CD14-positive monocyte (primary cell): ENCODE results near the gene NDUFB11. TPM values are rescaled to one million over a fixed set of nuclear protein-coding genes. Genes with fewer than 3 reads are reported as not detected.
A peak's percentile ranks its signal among the peaks of the same experiment; 100 is the strongest.

Experiments
- DNase-seq, 3 donors: peaks; one replicate each; pipeline ENCODE4 v3.0.0-alpha.2; 2011 to 2022
- H2AFZ ChIP-seq: 2 replicates; pipeline ENCODE4 v1.6.0; 2012; ENCODE audit warnings: mild to moderate bottlenecking, low read depth, low read length, inconsistent platforms; ENCODE audit not compliant: insufficient read depth, poor library complexity, severe bottlenecking
- H3K27ac ChIP-seq, 2 donors: 1 replicate in 1 of 2; 2 replicates in 1 of 2; pipeline ENCODE4 v1.5.1; 2012 to 2013; ENCODE audit warnings: low read length in 2 of 2, control low read depth in 1 of 2, inconsistent platforms in 1 of 2, low read depth in 1 of 2, mild to moderate bottlenecking in 1 of 2
- H3K27me3 ChIP-seq, 2 donors: one replicate each; pipeline versions ENCODE4 v1.6.0 to v1.6.1; 2011 to 2013; ENCODE audit warnings: low read length in 2 of 2; ENCODE audit not compliant: control insufficient read depth in 2 of 2, insufficient read depth in 2 of 2
- H3K36me3 ChIP-seq, 2 donors: replicated peaks in 1 of 2; 1 replicate in 1 of 2; 2 replicates in 1 of 2; pipeline versions ENCODE4 v1.5.1 to v1.6.1; 2012 to 2013; ENCODE audit warnings: low read length in 2 of 2, control low read depth in 1 of 2, inconsistent platforms in 1 of 2, mild to moderate bottlenecking in 1 of 2; ENCODE audit not compliant: insufficient read depth in 2 of 2, control insufficient read depth in 1 of 2
- H3K4me1 ChIP-seq, 2 donors: 1 replicate in 1 of 2; 2 replicates in 1 of 2; pipeline versions ENCODE4 v1.5.1 to v1.6.1; 2012 to 2013; ENCODE audit warnings: low read length in 2 of 2, control low read depth in 1 of 2, inconsistent platforms in 1 of 2, mild to moderate bottlenecking in 1 of 2, moderate library complexity in 1 of 2; ENCODE audit not compliant: insufficient read depth in 2 of 2, control insufficient read depth in 1 of 2
- H3K4me2 ChIP-seq: replicated peaks from 2 replicates; pipeline ENCODE3; 2012; ENCODE audit warnings: low read length, moderate library complexity, mild to moderate bottlenecking; ENCODE audit not compliant: poor library complexity, severe bottlenecking; ENCODE audit errors: extremely low read depth
- H3K4me3 ChIP-seq, 3 experiments: fragments of 200-600 bp in 1 of 3; sonication (generic) in 1 of 3; replicated peaks in 1 of 3; 1 replicate in 2 of 3; 2 replicates in 1 of 3; pipeline ENCODE4 v1.5.1; 2011 to 2013; ENCODE audit warnings: low read length in 3 of 3, mild to moderate bottlenecking in 3 of 3, control low read depth in 2 of 3, low read depth in 2 of 3, inconsistent platforms in 1 of 3, moderate library complexity in 1 of 3
- H3K79me2 ChIP-seq: 2 replicates; pipeline ENCODE4 v1.6.0; 2012; ENCODE audit warnings: mild to moderate bottlenecking, control low read depth, inconsistent platforms, low read length, moderate library complexity; ENCODE audit not compliant: insufficient read depth
- H3K9ac ChIP-seq: 2 replicates; pipeline ENCODE4 v1.6.0; 2017; ENCODE audit warnings: low read length, mild to moderate bottlenecking; ENCODE audit not compliant: insufficient read depth, poor library complexity, severe bottlenecking
- H3K9me3 ChIP-seq, 2 donors: replicated peaks in 1 of 2; 1 replicate in 1 of 2; 2 replicates in 1 of 2; pipeline versions ENCODE4 v1.5.1 to v1.6.1; 2012 to 2013; ENCODE audit warnings: low read length in 2 of 2, control low read depth in 1 of 2; ENCODE audit not compliant: control insufficient read depth in 1 of 2, insufficient read depth in 1 of 2
- H4K20me1 ChIP-seq: 2 replicates; pipeline ENCODE4 v1.6.0; 2012; ENCODE audit warnings: mild to moderate bottlenecking, low read length, control low read depth, moderate library complexity; ENCODE audit not compliant: insufficient read depth
- H3K27ac Mint-ChIP-seq, 7 donors: one replicate each; pipeline ENCODE4 v1.8.0; 2020; ENCODE audit warnings: mild to moderate bottlenecking in 7 of 7, mixed read lengths in 7 of 7, moderate library complexity in 6 of 7, inconsistent platforms in 2 of 7
- H3K27me3 Mint-ChIP-seq, 3 donors: one replicate each; pipeline ENCODE4 v1.8.0; 2021 to 2022; ENCODE audit warnings: low read depth in 3 of 3, mild to moderate bottlenecking in 3 of 3, mixed read lengths in 3 of 3, moderate library complexity in 3 of 3, inconsistent platforms in 1 of 3
- H3K36me3 Mint-ChIP-seq, 2 donors: one replicate each; pipeline ENCODE4 v1.8.0; 2020; ENCODE audit warnings: mixed read lengths in 2 of 2, inconsistent platforms in 1 of 2, mild to moderate bottlenecking in 1 of 2
- H3K4me1 Mint-ChIP-seq: one replicate; pipeline ENCODE4 v1.8.0; 2020; ENCODE audit warnings: mild to moderate bottlenecking, mixed read lengths
- H3K4me3 Mint-ChIP-seq, 2 donors: one replicate each; pipeline ENCODE4 v1.8.0; 2020; ENCODE audit warnings: mild to moderate bottlenecking in 2 of 2, mixed read lengths in 2 of 2, moderate library complexity in 1 of 2
- H3K9me3 Mint-ChIP-seq, 7 donors: one replicate each; pipeline ENCODE4 v1.8.0; 2020 to 2022; ENCODE audit warnings: mixed read lengths in 7 of 7, mild to moderate bottlenecking in 6 of 7, moderate library complexity in 6 of 7, inconsistent platforms in 2 of 7
- CTCF ChIP-seq: fragments of 200-600 bp; IDR thresholded peaks from one replicate; pipeline ENCODE4 v1.8.0; 2022; ENCODE audit warnings: antibody characterized with exemption, mild to moderate bottlenecking
- WGBS: methylation state at CpG from one replicate; pipeline ENCODE4 v1.1.5; 2013; ENCODE audit warnings: missing lambda C conversion rate; ENCODE audit not compliant: insufficient coverage; 5-methylcytosine and 5-hydroxymethylcytosine counted together
- intact Hi-C, 2 donors: fragments of 100-400 bp; cut with micrococcal nuclease; formaldehyde crosslinking; loops; one replicate each; pipeline versions ENCODE4 v1.15.0 to v1.15.1; 2023
- polyA plus RNA-seq, 3 donors: library from polyadenylated mRNA; depleted of rRNA in 1 of 3; unstranded in 2 of 3; stranded (reverse) in 1 of 3; fragments of 300-500 nt in 2 of 3; fragments of >200 nt in 1 of 3; fragmentation: Illumina TruSeq in 2 of 3; gene quantifications; 1 replicate in 2 of 3; 2 replicates in 1 of 3; pipeline ENCODE4 v1.2.3, GENCODE V29; 2012 to 2021

The NDUFB11 gene
- polyA plus RNA-seq, 3 donors: 35.2 to 139 (median 104) TPM

GRCh38 chrX:47133493-47133892 lies 11.0 kb downstream of the NDUFB11 start:
- no peaks in the 10 kb centered on the region for H4K20me1 ChIP-seq
- Mint-ChIP-seq H3K4me3 (no peak overlapping the region), H3K27me3 (peaks cover 0 to 25% (median 3%) of the 10 kb centered on the region in 3 donors), H3K4me1 (no peaks in the 10 kb centered on the region), H3K36me3 (peaks cover 2 to 6% of the 10 kb centered on the region in 2 donors), H3K27ac (no peak overlapping the region), H3K9me3 (peaks cover 0 to 6% (median 2%) of the 10 kb centered on the region in 7 donors)
- H2AFZ ChIP-seq: no peak overlapping the region
- no peaks in the 10 kb centered on the region for H3K9me3 ChIP-seq
- no peaks in the 10 kb centered on the region for H3K27me3 ChIP-seq
- no peak overlapping the region for H3K27ac ChIP-seq
- H3K4me3 ChIP-seq: no peak overlapping the region
- H3K79me2 ChIP-seq: peaks cover 3% of the 10 kb centered on the region
- intact Hi-C loops: no loop called here
- WGBS: no CpG with 5 or more reads among the region's 5 CpGs
- DNase-seq: no peak
- peaks cover 0 to 2% of the 10 kb centered on the region in 2 donors for H3K4me1 ChIP-seq
- no peak overlapping the region for H3K9ac ChIP-seq
- H3K36me3 ChIP-seq: no peaks in the 10 kb centered on the region
- H3K4me2 ChIP-seq: no peak overlapping the region
- no peak for TF ChIP-seq CTCF

GRCh38 chrX:47129899-47130358 lies 14.6 kb downstream of the NDUFB11 start:
- TF ChIP-seq CTCF: no peak
- H3K4me2 ChIP-seq: peak overlapping the region; percentile 71
- H3K4me1 Mint-ChIP-seq: no peaks in the 10 kb centered on the region
- no peak for DNase-seq
- peaks cover 3% of the 10 kb centered on the region for H3K79me2 ChIP-seq
- intact Hi-C loops: no loop called here
- peak overlapping the region in 1 of 2 donors; percentile 82 for H3K27ac ChIP-seq
- peaks cover 0 to 4% of the 10 kb centered on the region in 2 donors for H3K36me3 Mint-ChIP-seq
- H2AFZ ChIP-seq: peak overlapping the region; percentile 71
- H3K27me3 ChIP-seq: no peaks in the 10 kb centered on the region
- peak overlapping the region in 4 of 7 donors; percentile 18 to 95 (median 66) for H3K27ac Mint-ChIP-seq
- H3K4me3 ChIP-seq: peak overlapping the region; percentile 69 to 79 (median 72)
- H3K9me3 Mint-ChIP-seq: peaks cover 0 to 6% (median 2%) of the 10 kb centered on the region in 7 donors
- H3K27me3 Mint-ChIP-seq: peaks cover 0 to 25% (median 1%) of the 10 kb centered on the region in 3 donors
- H3K4me3 Mint-ChIP-seq: peak overlapping the region; percentile 98
- 26% methylated on average over 4 of the region's 11 CpGs for WGBS
- no peaks in the 10 kb centered on the region for H3K36me3 ChIP-seq
- no peaks in the 10 kb centered on the region for H4K20me1 ChIP-seq
- no peaks in the 10 kb centered on the region for H3K9me3 ChIP-seq
- H3K4me1 ChIP-seq: peaks cover 0 to 2% of the 10 kb centered on the region in 2 donors
- H3K9ac ChIP-seq: peak overlapping the region; percentile 58
